ENCODE results near the gene KRTAP13-3. TPM values are rescaled to one million over a fixed set of nuclear protein-coding genes. Genes with fewer than 3 reads are reported as not detected.

The KRTAP13-3 gene
- total and polyA plus RNA-seq, 5 donors from 2014 or later: not detected

DNA sequence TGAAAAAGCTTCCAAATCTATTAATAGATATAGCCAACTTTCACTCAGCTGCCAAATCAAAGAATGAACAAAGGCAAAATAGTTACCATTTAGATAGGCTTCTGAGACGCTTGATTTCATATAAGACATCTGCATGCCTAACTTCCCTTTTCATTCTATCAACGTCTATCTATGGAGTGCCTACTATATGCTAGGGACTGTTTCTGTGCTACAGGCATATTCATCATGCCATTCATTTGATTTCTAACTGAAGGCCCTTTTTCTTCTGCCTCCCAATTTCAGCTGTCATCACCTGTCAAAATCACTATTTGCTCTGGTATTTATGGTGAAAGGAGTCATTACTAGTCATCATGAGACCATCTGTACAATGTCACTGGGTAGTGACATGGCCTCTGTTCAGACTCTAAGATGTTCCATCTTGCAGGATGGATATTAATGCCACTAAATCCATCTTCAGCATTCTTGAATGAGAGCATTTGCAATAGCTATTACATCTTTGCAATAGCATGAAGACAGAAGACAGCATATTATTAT lies 34.2 kb downstream of the KRTAP13-3 start:
- Histone ChIP-seq H3K9me3 (ENCODE audit: control insufficient read depth in 2 of 2, low read length in 2 of 2) (no peaks in the 10 kb centered on the region), H3K27ac (ENCODE audit: insufficient read depth, low read length, poor library complexity, severe bottlenecking) (no peak overlapping the region), H3K4me1 (ENCODE audit: control insufficient read depth, insufficient read depth, low read length, poor library complexity, severe bottlenecking) (no peaks in the 10 kb centered on the region), H3K4me3 (ENCODE audit: low read depth, low read length) (no peak overlapping the region), H3K36me3 (ENCODE audit: control insufficient read depth, insufficient read depth, low read length) (no peaks in the 10 kb centered on the region), H3K27me3 (ENCODE audit: control insufficient read depth, insufficient read depth, low read length) (no peaks in the 10 kb centered on the region)
- H3K36me3 Mint-ChIP-seq: no peaks in the 10 kb centered on the region
- H3K9me3 Mint-ChIP-seq: peaks cover 0 to 9% (median 1%) of the 10 kb centered on the region in 7 donors
- DNase-seq: no peak
- no peak for ATAC-seq (ENCODE audit: low read depth in 2 of 2)
- H3K27me3 Mint-ChIP-seq: no peaks in the 10 kb centered on the region
- no peak overlapping the region for H3K27ac Mint-ChIP-seq
- H3K4me1 Mint-ChIP-seq: no peaks in the 10 kb centered on the region
- no peak overlapping the region for H3K4me3 Mint-ChIP-seq

DNA sequence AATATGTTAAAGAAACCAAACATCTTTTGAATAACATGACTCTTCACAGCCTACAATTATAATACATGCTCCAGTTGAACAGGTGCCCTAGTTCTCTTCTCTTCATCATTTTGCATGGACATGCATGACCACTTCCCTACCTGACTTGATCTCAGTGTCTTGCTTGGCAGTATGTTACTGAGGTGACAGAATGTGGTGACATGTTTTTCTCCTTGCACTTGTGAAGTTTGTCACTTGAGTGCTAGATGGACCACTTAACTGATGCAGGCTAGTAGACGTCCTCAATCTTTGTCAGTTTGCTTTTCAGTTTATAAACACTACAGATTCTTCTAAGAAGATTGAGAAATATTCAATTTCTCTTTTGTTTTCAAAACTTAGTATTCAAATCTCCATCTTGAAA lies 43.5 kb downstream of the KRTAP13-3 start:
- Histone ChIP-seq H3K4me1 (ENCODE audit: control insufficient read depth, insufficient read depth, low read length, poor library complexity, severe bottlenecking) (no peaks in the 10 kb centered on the region), H3K27ac (ENCODE audit: insufficient read depth, low read length, poor library complexity, severe bottlenecking) (no peak overlapping the region), H3K9me3 (ENCODE audit: control insufficient read depth in 2 of 2, low read length in 2 of 2) (peaks cover 0 to 1% of the 10 kb centered on the region in 2 experiments), H3K36me3 (ENCODE audit: control insufficient read depth, insufficient read depth, low read length) (no peaks in the 10 kb centered on the region), H3K27me3 (ENCODE audit: control insufficient read depth, insufficient read depth, low read length) (no peaks in the 10 kb centered on the region), H3K4me3 (ENCODE audit: low read depth, low read length) (no peak overlapping the region)
- Mint-ChIP-seq H3K9me3 (peaks cover 0 to 5% (median 0%) of the 10 kb centered on the region in 7 donors), H3K4me1 (no peaks in the 10 kb centered on the region), H3K27ac (no peak overlapping the region), H3K36me3 (no peaks in the 10 kb centered on the region), H3K4me3 (no peak overlapping the region), H3K27me3 (peaks cover 7% of the 10 kb centered on the region)
- ATAC-seq (ENCODE audit: low read depth in 2 of 2): no peak
- DNase-seq: no peak

Other genes with a start within 250 kb of the KRTAP13-3 start
- gene CLDN8, start 209.8 kb downstream of the KRTAP13-3 start, total RNA-seq: not detected
- not detected for gene CLDN8, start 209.8 kb downstream of the KRTAP13-3 start, polyA plus RNA-seq
- gene KRTAP24-1, start 143.0 kb downstream of the KRTAP13-3 start, total RNA-seq: not detected
- not detected for gene KRTAP24-1, start 143.0 kb downstream of the KRTAP13-3 start, polyA plus RNA-seq
- gene KRTAP25-1, start 136.4 kb downstream of the KRTAP13-3 start, total RNA-seq: not detected
- gene KRTAP25-1, start 136.4 kb downstream of the KRTAP13-3 start, polyA plus RNA-seq: not detected
- gene KRTAP26-1, start 105.6 kb downstream of the KRTAP13-3 start, total RNA-seq: not detected
- not detected for gene KRTAP26-1, start 105.6 kb downstream of the KRTAP13-3 start, polyA plus RNA-seq
- gene KRTAP27-1, start 88.2 kb downstream of the KRTAP13-3 start, total RNA-seq: not detected
- gene KRTAP27-1, start 88.2 kb downstream of the KRTAP13-3 start, polyA plus RNA-seq: not detected
- gene KRTAP23-1, start 77.3 kb downstream of the KRTAP13-3 start, total RNA-seq: not detected
- not detected for gene KRTAP23-1, start 77.3 kb downstream of the KRTAP13-3 start, polyA plus RNA-seq
- gene KRTAP13-2, start 53.7 kb downstream of the KRTAP13-3 start, total RNA-seq: not detected
- not detected for gene KRTAP13-2, start 53.7 kb downstream of the KRTAP13-3 start, polyA plus RNA-seq
- gene KRTAP13-1, start 29.9 kb downstream of the KRTAP13-3 start, total RNA-seq: not detected
- gene KRTAP13-1, start 29.9 kb downstream of the KRTAP13-3 start, polyA plus RNA-seq: not detected
- not detected for gene KRTAP13-4, start 4.3 kb upstream of the KRTAP13-3 start, total RNA-seq
- gene KRTAP13-4, start 4.3 kb upstream of the KRTAP13-3 start, polyA plus RNA-seq: not detected
- not detected for gene KRTAP15-1, start 14.3 kb upstream of the KRTAP13-3 start, total RNA-seq
- gene KRTAP15-1, start 14.3 kb upstream of the KRTAP13-3 start, polyA plus RNA-seq: not detected
- not detected for gene KRTAP19-1, start 54.4 kb upstream of the KRTAP13-3 start, total RNA-seq
- not detected for gene KRTAP19-1, start 54.4 kb upstream of the KRTAP13-3 start, polyA plus RNA-seq
- not detected for gene KRTAP19-2, start 61.5 kb upstream of the KRTAP13-3 start, total RNA-seq
- gene KRTAP19-2, start 61.5 kb upstream of the KRTAP13-3 start, polyA plus RNA-seq: not detected
- gene KRTAP19-3, start 66.1 kb upstream of the KRTAP13-3 start, total RNA-seq: not detected
- gene KRTAP19-3, start 66.1 kb upstream of the KRTAP13-3 start, polyA plus RNA-seq: not detected
- not detected for gene KRTAP19-4, start 71.2 kb upstream of the KRTAP13-3 start, total RNA-seq
- not detected for gene KRTAP19-4, start 71.2 kb upstream of the KRTAP13-3 start, polyA plus RNA-seq
- gene KRTAP19-5, start 76.2 kb upstream of the KRTAP13-3 start, total RNA-seq: not detected
- gene KRTAP19-5, start 76.2 kb upstream of the KRTAP13-3 start, polyA plus RNA-seq: not detected
- gene KRTAP19-6, start 115.9 kb upstream of the KRTAP13-3 start, total RNA-seq: not detected
- gene KRTAP19-6, start 115.9 kb upstream of the KRTAP13-3 start, polyA plus RNA-seq: not detected
- not detected for gene KRTAP19-7, start 135.4 kb upstream of the KRTAP13-3 start, total RNA-seq
- gene KRTAP19-7, start 135.4 kb upstream of the KRTAP13-3 start, polyA plus RNA-seq: not detected
- gene KRTAP22-2, start 164.5 kb upstream of the KRTAP13-3 start, total RNA-seq: not detected
- gene KRTAP22-2, start 164.5 kb upstream of the KRTAP13-3 start, polyA plus RNA-seq: not detected
- gene KRTAP6-3, start 166.5 kb upstream of the KRTAP13-3 start, total RNA-seq: not detected
- gene KRTAP6-3, start 166.5 kb upstream of the KRTAP13-3 start, polyA plus RNA-seq: not detected
- gene KRTAP6-2, start 173.0 kb upstream of the KRTAP13-3 start, total RNA-seq: not detected
- gene KRTAP6-2, start 173.0 kb upstream of the KRTAP13-3 start, polyA plus RNA-seq: not detected
- gene KRTAP22-1, start 175.2 kb upstream of the KRTAP13-3 start, total RNA-seq: not detected
- not detected for gene KRTAP22-1, start 175.2 kb upstream of the KRTAP13-3 start, polyA plus RNA-seq
- gene KRTAP6-1, start 188.0 kb upstream of the KRTAP13-3 start, total RNA-seq: not detected
- gene KRTAP6-1, start 188.0 kb upstream of the KRTAP13-3 start, polyA plus RNA-seq: not detected
- not detected for gene KRTAP20-1, start 190.5 kb upstream of the KRTAP13-3 start, total RNA-seq
- not detected for gene KRTAP20-1, start 190.5 kb upstream of the KRTAP13-3 start, polyA plus RNA-seq
- not detected for gene KRTAP20-4, start 194.7 kb upstream of the KRTAP13-3 start, total RNA-seq
- not detected for gene KRTAP20-4, start 194.7 kb upstream of the KRTAP13-3 start, polyA plus RNA-seq
- gene KRTAP20-2, start 209.3 kb upstream of the KRTAP13-3 start, total RNA-seq: not detected
- gene KRTAP20-2, start 209.3 kb upstream of the KRTAP13-3 start, polyA plus RNA-seq: not detected
- not detected for gene KRTAP20-3, start 216.9 kb upstream of the KRTAP13-3 start, total RNA-seq
- gene KRTAP20-3, start 216.9 kb upstream of the KRTAP13-3 start, polyA plus RNA-seq: not detected

Data from CD4-positive, CD25-positive, alpha-beta regulatory T cell (primary cell).